Epithelial cell of proximal tubule (primary cell): ENCODE results near the gene SNAP25. TPM values are rescaled to one million over a fixed set of nuclear protein-coding genes. Genes with fewer than 3 reads are reported as not detected.

Experiments used
- DNase-seq: peaks from one replicate; pipeline ENCODE4 v3.0.0-alpha.2; 2011; ENCODE audit warnings: low read depth
- H3K4me3 ChIP-seq: 2 replicates; pipeline ENCODE4 v1.5.1; 2011; ENCODE audit warnings: low read depth, mild to moderate bottlenecking, low read length
- total RNA-seq: library from RNA; depleted of rRNA; stranded (reverse); fragments of >200 nt; gene quantifications from 2 replicates; pipeline ENCODE4 v1.2.3, GENCODE V29; 2015
- TF ChIP-seq, protein P1 (sequence below): conservative IDR thresholded peaks from 2 replicates; pipeline ENCODE4 v1.5.1; 2012; ENCODE audit warnings: low read depth, mild to moderate bottlenecking, low read length

Gene SNAP25
- total RNA-seq, 1 donor from 2014 or later, result 1.4 TPM

DNA sequence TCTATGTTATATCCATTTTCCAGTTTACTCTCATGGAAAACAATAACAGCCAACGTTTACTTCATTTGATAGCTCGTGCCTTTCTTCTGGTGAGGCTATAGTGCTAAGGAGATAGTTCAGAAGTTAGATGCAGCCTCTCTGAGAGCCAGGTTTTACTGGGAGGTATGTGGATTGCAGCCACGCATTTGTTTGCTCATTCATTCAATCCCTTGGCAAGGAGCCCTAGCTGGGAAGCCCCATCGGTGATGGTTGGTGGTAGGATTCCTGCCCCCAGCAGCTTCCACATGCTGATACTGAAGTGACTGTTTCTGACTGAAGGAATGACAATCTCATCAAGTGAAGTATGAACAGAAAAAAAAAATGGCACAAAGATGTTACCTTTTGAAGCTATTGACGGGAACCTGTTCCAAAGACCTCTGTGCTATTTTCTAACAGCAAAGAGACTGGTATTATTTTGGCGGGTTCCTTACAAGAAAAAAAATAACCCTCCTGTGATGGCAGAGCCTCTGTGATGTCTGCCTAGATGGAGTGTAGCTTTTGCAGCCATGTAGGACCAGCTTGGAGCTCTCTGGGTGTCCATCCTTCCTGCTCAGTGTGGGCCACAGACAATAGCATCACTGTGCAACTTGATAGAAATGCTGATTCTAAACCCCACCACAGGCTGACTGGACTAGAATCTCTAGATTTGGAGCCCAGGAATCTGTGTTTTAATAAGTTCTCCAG, 30.6 kb downstream of the SNAP25 start:
- TF ChIP-seq, protein P1, sequence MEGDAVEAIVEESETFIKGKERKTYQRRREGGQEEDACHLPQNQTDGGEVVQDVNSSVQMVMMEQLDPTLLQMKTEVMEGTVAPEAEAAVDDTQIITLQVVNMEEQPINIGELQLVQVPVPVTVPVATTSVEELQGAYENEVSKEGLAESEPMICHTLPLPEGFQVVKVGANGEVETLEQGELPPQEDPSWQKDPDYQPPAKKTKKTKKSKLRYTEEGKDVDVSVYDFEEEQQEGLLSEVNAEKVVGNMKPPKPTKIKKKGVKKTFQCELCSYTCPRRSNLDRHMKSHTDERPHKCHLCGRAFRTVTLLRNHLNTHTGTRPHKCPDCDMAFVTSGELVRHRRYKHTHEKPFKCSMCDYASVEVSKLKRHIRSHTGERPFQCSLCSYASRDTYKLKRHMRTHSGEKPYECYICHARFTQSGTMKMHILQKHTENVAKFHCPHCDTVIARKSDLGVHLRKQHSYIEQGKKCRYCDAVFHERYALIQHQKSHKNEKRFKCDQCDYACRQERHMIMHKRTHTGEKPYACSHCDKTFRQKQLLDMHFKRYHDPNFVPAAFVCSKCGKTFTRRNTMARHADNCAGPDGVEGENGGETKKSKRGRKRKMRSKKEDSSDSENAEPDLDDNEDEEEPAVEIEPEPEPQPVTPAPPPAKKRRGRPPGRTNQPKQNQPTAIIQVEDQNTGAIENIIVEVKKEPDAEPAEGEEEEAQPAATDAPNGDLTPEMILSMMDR, result no peak
- no peak for DNase-seq
- no peak overlapping the region for H3K4me3 ChIP-seq

DNA sequence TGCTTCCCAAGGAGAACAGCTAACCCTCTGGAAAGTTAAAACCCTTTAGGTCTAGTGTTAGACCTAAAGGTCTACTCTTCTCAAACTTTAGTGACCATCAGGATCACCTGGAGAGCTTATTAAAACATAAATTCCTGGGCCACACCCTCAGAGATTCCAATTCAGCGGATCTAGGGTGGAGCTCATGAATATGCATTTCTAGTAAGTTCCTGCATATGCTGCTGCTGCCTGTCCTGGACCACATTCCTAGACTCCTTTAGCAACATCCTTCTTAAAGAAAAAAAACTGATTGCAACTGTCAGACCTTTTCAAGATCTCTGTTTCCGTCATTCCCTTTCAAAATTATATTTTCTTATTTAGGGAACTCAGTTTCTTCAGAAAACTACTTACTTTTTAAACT, 31.2 kb downstream of the SNAP25 start:
- H3K4me3 ChIP-seq, result no peak overlapping the region
- TF ChIP-seq, protein P1, result no peak
- DNase-seq, result no peak

DNA sequence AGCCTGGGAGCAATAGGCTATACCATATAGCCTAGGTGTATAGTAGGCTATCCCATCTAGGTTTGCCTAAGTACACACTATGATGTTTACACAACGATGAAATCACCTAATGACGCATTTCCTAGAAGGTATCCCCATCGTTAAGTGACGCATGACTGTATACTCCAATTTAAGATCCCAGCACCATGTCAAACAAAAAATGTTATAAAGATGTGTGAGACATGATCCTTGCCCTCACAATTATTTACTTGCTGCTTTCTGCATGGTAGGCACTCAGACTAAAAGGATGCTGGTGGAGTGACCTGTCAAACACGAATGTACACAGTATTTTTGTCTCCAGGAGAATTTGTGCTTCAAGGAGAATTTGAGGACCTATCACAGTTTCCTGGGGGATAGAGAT, 32.3 kb downstream of the SNAP25 start:
- TF ChIP-seq, protein P1, result no peak
- H3K4me3 ChIP-seq, result no peak overlapping the region
- no peak for DNase-seq

DNA sequence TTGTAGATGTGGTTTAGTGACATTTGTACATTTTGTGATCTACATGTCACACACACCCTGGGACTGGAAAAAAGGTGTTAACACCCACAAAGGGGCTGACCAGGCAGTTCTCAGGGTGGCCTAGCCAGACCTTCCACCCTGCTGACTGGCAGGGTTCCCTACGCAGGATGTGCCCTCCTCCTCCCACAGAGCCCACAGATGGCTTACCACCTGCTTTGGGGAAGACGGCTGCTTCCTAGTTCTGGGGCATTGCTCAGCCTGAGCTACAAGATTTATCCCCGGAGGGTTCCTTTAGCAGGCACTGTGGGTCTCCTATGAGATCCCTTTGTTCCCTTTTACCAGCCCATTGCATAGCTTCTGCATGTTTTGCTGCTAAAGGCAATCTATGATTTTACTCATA, 35.1 kb downstream of the SNAP25 start:
- DNase-seq, result no peak
- TF ChIP-seq, protein P1, result no peak
- H3K4me3 ChIP-seq, result no peak overlapping the region

DNA sequence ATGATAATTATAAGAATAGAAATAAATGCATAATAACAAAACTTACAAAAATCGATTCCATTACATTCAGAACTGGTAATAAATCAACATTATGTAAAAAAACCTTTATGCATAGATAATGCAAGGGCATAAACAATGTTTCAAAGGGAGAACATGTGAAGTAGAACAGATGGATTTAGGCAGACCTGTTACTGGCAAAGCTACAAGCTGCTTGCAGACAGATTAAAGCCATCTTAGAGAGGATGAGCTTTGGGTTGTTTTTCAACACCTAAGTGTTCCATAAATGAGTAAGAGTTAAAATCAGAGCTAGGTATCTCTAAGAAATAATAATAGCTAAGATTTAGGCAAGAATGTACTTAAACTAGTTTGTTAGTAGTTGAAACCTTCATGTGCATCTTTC, 37.2 kb downstream of the SNAP25 start:
- DNase-seq, result no peak
- H3K4me3 ChIP-seq, result no peak overlapping the region
- TF ChIP-seq, protein P1, result no peak

DNA sequence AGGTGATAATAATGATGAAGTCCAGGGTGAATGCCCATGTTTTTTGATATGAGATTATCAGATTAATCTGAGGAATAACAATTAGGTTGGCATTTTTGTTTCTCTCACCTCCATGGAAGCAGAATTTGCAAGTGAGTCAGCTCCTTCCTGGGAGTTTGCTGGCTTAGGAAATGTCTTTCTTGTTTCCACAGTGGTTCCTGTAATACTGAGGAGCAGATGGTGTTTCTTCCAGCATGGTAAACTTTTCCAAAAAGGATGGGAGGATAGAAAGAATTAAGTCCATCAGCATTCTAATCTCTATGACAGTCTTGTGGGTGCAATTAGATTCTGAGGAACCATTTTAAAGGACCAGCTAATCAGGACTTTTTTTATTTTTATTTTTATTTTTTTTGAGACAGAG, 40.5 kb downstream of the SNAP25 start:
- no peak for DNase-seq
- TF ChIP-seq, protein P1, result no peak
- H3K4me3 ChIP-seq, result no peak overlapping the region

DNA sequence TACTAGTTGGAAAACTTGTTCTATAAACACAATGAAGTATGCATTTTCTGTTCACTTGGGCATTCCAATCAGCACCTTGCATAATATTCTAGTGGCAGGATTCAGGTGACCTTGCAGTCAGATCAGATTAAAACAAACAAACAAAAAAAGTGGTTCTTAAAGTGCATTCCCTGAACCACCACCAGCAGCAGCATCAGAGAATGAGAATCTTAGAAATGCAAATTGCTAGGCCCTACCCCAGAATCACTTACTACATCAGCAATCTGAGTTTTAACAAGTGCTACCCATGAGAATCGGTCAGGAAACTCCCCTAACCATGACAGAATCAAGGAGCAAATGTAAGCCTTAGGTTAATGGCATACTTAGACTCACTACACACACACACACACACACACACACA, 41.7 kb downstream of the SNAP25 start:
- TF ChIP-seq, protein P1, result no peak
- DNase-seq, result no peak
- H3K4me3 ChIP-seq, result no peak overlapping the region
